GM18520 (cell line): ENCODE data around the gene FREY1.

Experiments
- ATAC-seq: cut with Tn5 transposase; IDR thresholded peaks from one replicate; pipeline ENCODE4 v1.9.1; 2021; ENCODE audit not compliant: unreplicated experiment

The FREY1 gene

GRCh38 chr11:45906965-45907611, at the start of gene FREY1:
Gene FREY1 (minus strand): TSS chr11:45907271. CDS start chr11:45907245, 26 bp downstream.
- ATAC-seq: no peak

GRCh38 chr11:45949992-45950407, 42.9 kb upstream of the FREY1 start:
- ATAC-seq: no peak

GRCh38 chr11:45948356-45948755, 41.3 kb upstream of the FREY1 start:
- ATAC-seq: no peak

GRCh38 chr11:45947885-45948284, 40.8 kb upstream of the FREY1 start:
- no peak for ATAC-seq

GRCh38 chr11:45945397-45945999, 38.4 kb upstream of the FREY1 start:
- no peak for ATAC-seq

GRCh38 chr11:45942381-45942780, 35.3 kb upstream of the FREY1 start:
- ATAC-seq: no peak

- ATAC-seq: no peak
These were observed 34.2 kb upstream of the FREY1 start for GRCh38 chr11:45941285-45941684.

GRCh38 chr11:45939836-45940235, 32.8 kb upstream of the FREY1 start:
- no peak for ATAC-seq

GRCh38 chr11:45937916-45938315, 30.8 kb upstream of the FREY1 start:
- no peak for ATAC-seq

GRCh38 chr11:45936511-45937054, 29.5 kb upstream of the FREY1 start:
- no peak for ATAC-seq

GRCh38 chr11:45935349-45936064, 28.4 kb upstream of the FREY1 start:
- ATAC-seq: no peak

- ATAC-seq: no peak
These were observed 27.7 kb upstream of the FREY1 start for GRCh38 chr11:45934580-45935318.

- ATAC-seq: no peak
These were observed 26.9 kb upstream of the FREY1 start for GRCh38 chr11:45933846-45934579.

- no peak for ATAC-seq
These were observed 26.2 kb upstream of the FREY1 start for GRCh38 chr11:45933131-45933831.

GRCh38 chr11:45932217-45932616, 25.1 kb upstream of the FREY1 start:
- no peak for ATAC-seq

GRCh38 chr11:45931739-45932138, 24.7 kb upstream of the FREY1 start:
- ATAC-seq: no peak

GRCh38 chr11:45930951-45931570, 24.0 kb upstream of the FREY1 start:
- no peak for ATAC-seq

- peak; percentile 91 for ATAC-seq
These were observed 23.1 kb upstream of the FREY1 start for GRCh38 chr11:45930031-45930794.
